ENCODE results near the gene CORO7.
"Not testable (repeated sequence)": the region's sequence is repeated elsewhere in the genome, so short reads cannot be mapped to it uniquely, and the experiment has no call there.

The CORO7 gene

DNA sequence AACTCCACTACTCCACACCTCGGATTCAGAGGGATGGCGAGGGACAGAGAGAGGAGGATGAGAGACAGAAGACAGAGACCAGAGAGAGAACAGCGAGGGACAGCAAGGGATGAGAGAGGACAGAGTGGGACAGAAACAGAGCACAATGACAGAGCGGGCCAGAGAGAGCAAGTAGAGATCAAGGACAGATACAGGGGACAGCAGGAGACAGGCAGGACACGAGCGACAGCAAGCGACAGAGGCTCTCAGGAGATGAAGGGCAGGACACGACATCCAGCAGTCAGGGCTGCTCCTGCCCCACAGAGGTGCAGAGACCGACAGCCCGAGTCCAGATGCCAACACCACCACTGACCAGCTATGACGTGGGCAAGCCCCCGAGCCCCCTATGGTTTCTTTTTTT lies 14.9 kb downstream of the CORO7 start:
- DNase-seq (ENCODE audit: low read depth): no peak

DNA sequence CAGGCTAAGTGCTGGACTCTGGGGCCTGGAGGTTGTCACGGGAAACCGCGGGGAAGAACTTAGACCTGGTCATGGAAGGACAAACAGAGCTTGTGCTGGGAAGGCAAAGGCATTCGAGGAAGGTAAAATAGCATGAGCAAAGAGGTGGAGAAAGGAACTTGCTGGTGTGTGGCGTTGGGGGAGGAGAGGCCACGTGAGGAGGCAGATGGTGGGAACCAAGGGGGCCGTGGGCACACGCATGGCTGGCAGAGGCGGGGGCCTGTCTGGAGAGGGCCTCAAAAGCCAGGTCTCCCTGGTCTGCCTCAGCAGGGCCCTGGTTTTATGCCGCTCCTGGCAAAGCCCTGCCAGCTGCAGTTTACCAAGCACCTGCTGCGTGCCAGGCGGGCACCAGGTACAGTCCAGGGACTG lies 15.3 kb downstream of the CORO7 start:
- no peak for DNase-seq (ENCODE audit: low read depth)

DNA sequence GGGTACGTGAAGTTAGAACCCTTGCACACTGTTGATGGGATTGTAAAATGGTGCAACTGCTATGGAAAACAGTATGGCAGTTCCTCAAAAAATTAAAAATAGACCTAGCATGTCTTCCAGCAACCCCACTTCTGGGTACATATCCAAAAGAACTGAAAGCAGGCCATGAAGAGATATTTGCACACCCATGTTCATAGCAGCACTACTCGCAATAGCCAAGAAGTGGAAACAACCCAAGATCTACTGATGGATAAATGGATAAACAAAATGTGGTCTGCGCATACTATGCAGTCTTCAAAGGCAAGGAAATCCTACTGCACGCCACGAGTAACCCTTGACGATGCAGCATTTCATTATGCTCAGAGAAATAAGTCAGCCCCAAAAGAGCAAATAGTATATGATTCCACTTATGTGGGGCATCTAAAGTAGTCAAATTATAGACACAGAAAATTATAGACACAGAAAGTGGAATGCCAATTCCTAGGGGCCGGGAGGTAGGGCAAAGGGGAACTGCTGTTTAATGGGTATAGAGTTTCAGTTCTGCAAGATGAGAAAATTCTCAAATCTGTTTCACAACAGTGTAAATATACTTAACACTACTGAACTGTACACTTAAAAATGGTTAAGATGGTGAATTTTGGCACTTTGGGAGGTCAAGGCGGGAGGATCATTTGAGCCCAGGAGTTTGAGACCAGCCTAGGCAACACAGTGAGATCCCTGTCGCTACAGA lies 17.2 kb downstream of the CORO7 start:
- DNase-seq (ENCODE audit: low read depth): no peak

DNA sequence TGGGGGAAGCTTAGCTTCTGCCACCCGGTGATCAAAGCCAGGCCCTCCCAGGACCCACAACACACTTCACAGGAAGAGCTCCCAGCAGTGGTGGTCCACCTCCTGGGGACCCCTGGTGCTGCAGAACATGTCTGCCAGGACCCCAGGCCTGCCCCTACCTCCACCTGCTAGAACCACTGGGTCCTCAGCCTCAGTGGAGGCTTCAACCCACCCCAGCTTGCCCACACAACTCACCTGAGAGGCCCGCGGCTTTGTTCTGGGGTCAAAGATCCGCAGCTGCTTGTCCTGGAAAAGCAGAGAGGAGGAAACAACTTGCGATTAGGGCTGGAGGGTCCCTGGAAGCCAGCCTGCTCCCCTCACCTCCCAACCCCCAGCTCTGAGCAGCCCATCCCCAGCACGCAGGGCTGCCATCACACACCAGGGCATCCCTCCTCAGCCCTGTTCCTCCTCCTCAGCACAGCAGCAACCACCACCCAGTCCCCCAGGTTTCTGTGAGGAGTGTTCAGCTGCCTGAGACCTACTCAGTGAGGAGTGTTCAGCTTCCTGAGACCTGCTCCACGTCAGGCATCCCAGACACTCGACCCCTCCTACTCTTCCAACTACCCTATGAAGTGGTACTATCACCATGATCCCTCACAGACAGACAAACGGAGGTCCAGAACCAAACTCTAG lies 21.2 kb downstream of the CORO7 start:
- no peak for DNase-seq (ENCODE audit: low read depth)

DNA sequence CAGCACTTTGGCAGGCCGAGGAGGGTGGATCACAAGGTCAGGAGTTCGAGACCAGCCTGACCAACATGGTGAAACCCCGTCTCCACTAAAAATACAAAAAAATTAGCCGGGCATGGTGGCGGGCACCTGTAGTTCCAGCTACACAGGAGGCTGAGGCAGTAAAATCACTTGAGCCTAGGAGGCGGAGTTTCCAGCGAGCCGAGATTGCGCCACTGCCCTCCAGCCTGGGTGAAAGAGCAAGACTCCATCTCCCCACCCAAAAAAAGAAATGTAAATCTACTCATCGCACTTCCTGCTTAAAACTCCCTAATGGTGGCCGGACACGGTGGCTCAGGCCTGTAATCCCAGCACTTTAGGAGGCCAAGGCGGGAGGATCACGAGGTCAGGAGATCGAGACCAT lies 22.5 kb downstream of the CORO7 start:
- not testable (repeated sequence) for DNase-seq (ENCODE audit: low read depth)

DNA sequence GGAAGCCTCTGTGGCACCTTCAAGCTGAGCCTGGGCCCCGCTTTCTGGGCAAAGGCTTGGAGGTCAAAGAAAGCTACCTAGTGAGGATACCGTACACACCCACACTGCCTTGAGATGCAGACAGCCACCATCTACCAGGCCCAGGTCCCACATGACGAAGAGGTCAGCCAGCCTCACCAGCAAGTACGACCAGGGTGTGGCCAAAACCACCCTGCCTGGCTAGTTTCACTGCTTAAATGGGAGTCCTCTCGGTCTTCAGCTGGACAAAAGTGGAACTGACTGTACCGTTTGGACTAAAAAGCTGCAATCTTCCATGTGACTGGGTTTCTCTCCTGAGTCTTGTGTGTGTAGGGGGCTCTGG lies 23.2 kb downstream of the CORO7 start:
- DNase-seq (ENCODE audit: low read depth): no peak

DNA sequence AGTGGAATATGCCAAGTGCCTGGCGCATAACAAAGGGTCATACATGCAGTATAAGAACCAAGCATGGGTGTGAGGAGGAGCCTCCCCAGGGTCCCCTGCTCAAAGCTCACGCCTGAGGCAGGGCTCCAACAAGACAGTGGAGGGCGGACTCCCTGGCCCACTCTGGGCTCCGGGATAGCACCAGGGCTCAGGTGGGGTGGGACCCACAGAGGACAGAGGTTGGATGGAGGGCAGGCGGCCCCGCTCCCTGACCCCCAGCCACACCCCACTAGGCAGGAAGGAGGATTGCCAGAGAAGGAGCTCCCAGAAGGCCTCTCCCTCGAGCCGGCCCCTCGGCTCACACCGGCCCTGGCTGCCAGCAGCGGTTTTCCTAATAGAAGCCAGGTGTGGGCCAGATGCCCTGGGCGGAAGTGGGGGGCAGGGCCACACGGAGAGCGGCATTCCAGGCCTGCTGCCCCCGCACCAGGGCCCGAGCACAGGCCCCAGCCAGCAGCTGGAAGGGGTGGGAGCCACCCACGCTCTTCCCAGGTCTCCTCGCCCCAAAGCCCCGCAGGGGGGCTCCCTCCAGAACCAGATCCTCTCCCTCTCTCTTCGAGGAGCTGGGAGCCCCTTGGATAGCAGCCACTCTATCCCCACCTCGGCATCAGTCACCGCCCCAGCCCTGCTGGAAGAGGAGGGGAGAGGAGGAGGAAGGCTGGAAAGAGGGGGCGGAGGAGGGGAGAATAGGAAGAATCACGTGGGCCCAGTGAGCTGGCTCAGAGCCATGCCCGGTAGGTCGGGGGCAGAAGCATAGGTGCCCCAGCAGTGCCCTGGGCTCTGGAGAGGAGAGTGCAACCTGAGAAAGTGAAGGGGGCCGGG lies 23.8 kb downstream of the CORO7 start:
- no peak for DNase-seq (ENCODE audit: low read depth)

DNA sequence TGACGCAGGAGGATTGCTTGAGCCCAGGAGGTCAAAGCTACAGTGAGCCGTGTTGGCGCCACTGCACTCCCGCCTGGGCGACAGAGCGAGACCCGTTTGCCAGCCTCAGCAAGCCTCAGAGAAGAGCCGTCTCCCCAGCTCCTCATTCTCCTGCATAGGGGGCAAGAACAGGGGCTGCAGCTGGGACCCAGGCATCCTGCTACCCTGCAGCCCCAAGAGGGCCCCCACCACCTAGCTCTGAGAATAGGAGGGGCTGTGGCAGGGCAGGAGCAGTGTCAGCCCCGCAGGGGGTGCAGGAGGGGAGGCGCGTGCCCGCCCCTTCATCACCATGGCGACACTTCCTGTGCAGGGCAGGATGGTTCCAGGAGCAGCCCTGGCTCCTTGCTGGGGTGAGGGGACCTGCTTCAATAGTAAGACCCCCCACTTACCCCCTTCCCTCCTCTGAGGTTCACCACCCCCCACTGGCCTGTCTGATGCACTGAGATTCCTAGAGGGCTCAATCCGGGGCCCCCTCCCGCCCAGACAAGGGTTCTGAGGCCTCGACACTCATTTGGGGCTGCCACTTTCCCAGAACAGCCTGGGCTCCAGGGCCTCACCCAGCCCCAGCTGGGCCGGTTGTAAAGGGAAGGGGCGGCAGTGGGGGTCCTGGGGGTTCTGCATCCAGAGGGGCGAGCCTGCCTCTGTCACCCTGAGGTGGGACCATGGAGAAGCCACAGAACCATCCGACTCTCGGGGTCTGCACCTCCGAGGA lies 24.6 kb downstream of the CORO7 start:
- no peak for DNase-seq (ENCODE audit: low read depth)

DNA sequence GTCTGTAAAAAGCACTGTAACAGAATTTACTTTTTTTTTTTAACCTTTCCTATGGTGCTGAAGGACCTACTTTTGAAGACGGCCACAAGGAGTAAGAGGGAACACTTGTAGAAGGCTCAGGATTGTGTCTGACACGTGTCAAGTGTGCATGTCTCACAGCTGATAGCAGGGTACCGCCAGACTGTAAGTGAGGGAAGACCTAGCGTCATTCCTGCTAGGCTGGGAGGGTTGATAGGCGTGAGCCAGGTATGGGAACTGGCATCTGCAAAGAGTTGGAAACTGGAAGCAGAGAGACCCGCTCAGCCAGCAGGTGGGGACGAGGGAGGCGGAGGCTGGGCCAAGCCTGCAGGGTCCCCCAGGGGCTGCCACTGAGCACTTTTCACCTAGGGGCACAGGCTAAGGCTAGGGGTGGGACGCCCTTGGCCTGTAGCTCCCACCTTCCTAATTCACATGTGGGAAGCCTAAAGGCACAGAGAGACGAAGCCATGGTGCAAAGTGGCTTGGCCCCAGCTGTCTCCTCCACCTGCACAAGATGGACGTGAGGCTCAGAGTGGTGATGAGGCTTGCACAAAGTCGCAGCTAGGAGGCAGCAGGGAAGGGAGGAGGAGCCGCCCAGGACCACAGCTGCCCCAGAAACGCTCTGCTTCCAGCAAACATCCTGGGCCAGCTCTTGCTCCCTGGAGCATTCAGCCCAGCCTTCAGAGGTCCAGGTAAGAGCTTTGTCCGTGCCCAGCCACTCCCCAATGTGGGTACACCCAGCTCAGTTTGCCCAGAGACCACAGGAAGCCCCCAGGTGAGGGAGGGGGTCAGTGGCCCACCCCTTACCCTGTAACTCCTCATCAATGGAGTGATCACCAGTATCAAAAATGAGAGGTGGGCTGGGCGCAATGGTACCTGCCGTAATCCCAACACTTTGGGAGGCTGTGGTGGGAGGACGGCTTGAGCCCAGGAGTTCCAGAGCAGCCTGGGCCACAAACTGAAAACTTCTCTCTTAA lies 25.8 kb downstream of the CORO7 start:
- DNase-seq (ENCODE audit: low read depth): no peak

DNA sequence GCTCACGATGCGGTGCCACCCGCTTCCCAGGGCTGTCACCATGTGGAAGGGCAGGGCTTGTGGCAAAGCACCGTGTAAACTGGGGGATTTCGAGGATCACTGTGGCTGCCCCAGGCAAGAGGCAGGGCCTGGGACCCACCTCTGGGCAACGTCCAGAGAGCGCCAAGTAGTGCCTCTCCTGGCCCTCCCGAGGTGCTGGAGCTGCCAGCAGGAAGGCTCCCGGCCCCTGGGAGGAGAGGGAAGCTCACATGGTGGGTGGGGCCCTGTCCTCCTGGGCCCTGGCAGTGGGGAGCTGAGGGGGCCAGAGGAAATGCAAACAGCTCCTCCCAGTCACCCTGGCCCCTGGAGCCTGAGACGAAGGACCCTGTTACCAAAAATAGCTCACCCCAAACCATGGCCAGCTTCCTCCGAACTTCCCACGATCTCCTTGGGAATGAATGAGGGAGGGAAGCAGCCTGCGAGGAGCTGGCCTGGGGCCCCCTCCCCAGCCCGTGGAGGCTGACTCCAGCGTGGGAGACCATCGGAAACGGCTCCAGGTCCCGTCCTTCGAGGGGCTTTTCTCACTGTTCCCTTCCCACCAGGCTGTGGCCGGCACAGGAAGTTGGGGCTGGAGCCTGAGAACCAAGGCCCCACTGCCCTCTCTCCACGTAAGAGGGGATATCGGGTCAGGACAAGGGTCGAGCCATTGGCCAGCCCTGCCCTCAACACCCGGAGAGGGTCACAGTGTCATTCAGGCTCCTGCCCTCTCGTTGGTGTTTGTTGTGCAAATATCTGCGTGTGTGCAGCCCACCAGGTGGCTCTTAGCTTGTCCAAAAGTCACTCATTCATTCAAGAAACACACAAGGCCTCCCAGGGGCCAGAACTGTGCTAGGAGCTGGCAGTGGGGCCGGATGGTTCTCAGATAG lies 27.1 kb downstream of the CORO7 start:
- DNase-seq (ENCODE audit: low read depth): no peak

DNA sequence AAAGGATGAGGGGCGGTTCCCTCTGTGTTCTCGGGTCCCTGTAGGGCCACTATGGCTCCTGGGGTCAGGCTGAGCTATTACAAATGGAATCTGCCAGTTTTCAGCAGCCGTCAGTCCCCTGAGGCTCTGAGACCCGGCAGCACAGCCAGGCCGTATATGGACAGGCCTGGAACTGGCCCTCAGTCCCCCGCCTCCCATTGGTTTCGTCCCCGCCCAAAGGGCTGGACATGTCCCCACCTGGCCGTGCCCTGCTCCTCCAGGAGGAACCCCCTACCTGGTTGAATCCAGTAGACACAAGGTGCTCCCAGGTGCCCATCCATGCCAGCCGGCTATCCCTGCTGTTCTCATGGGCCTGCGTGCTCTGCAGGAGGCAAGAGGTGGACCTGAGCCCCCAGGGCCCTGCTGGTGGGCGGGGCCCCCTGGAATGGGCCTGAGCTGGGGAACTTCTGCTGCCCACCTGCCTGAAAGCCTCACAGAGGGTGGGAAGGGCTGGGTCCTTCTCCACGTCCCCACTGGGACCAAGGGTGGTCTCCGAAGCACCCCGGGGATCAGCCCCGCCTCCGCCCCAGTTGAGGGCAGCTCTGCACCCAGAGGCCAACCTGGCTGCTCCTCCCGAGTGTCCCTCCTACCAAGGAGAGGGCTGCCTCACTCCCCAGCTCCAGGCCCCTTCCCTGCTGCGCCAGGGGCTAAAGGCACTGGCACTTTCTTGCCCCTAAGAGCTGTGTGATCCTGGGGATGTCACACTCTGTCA lies 27.9 kb downstream of the CORO7 start:
- DNase-seq (ENCODE audit: low read depth): no peak

DNA sequence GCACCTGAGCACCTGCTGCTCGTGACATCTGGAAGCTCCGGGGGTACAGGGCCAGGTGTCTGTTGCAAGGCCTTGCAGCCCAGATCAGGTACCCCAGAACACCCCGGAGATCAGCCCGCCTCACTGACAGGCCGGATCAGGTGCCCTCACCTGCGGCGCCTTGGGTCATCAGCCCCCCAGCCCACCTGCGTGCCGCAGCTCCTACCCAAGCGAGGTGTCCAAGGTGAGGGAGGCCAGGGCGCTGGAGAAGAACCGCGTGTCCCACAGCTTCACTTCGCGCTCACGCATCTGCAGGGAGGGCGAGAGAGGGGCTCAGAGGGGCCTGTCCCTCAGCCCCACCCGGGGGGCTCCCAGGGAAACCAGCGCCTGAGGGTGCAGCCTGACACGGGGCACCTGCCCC lies 28.6 kb downstream of the CORO7 start:
- DNase-seq (ENCODE audit: low read depth): no peak

DNA sequence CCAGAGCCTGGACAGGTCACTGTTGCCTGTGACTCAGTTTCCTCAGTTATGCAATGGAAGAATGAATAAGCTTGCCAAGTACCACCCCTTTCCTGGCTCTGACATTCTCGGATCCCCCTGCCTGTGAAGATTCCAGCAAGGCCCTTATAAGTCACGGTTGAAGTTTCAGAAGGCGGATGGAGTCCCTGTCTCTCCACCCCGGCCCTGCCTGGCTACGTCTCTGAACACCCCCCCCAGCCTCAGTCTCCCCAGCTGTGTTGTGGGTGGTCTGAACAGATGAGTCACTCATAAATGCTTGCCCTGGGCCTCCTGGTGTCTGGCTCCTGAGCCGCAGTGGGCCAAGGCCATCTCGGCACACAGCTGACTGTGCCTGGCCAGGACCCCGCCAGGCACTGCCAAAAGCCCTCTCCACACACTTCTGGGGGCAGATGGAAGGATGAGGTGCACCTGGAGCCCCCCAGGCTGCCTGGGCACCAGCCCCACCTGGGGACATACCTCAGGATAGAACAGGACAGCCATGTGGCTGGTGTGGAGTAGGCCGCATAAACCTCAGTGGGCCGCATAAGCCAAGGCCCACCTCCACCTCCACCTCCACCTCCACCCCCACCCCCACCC lies 29.3 kb downstream of the CORO7 start:
- no peak for DNase-seq (ENCODE audit: low read depth)

DNA sequence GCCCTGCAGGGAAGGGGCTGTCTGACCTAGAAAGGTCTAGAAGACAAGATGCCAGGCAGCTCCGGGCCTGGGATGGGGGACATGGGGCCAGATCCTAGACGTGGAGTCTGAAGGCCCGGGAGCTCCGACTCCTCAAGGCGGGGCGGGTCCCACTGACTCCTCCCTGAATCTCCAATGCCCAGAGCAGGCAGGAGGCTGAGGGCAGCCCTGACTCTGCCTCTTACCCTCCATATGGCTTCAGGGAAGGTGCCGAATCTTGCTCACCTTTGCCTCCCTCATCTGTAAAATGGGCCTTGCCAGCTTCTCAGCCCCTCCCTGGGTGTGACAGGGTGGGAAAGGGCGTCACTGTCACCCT lies 30.0 kb downstream of the CORO7 start:
- DNase-seq (ENCODE audit: low read depth): no peak

DNA sequence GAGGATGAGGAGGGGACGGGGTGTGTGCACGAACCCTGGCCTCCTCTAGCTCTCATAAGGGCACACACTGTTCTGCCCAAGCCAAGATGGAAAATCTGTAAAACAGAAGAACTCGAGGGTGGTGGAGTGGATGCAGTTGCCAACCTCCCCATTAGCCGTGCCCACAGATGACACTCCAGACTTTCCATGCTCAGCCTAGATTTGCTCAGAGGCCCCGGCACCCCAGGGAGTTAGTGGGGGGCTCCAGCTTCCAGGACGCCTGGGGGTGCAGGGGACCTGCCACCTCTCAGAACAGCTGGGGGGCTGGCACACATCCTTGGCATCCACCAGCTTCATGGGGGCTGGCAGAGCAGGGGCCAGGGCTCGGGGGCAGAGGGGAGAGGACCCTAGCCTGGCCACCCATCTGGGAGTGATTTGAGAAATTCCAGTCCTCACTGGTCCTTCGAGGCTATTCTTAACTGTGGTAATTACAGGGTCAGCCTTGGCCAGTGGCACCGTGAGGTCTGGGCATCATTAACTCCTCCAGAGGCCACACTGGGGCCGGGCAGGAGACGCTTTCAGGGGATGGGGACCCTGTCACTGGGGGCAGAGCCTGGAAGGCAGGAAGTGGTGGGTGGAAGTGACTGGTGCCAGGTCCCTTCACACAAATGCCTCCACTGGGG lies 30.5 kb downstream of the CORO7 start:
- DNase-seq (ENCODE audit: low read depth): no peak

DNA sequence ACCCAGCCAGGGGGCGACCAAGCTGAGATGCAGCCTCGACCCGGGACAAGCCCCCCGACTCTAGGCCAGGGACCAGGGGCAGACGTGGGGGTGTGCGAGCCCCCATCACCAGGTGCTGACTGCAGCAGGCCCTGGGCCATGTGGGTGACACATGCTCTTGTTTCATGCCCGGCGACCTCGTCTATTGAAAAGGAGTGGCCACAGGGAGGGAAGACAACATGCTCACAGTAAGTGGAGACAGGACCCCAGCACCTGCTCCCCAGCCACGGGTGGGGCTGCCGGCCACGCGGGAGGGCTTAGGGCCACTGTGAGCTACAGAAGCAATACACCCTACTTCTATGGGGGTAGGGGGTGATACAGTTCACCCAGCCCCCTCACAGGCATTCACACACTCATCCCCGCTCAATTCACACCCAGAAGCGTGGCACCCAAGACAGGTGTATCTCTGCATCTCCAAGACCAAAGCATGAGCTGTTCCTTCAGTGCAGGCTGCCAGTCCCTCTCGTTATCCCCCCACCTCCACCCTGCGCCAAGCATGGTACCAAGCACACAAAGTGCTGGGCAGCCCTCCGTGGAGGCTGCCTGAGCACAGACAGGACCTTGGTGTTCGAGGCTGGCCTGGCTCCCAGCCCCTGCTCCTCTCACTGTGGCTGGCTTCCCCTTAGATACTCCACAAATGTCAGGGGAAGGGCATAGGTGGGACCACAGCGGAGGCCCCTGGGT lies 31.2 kb downstream of the CORO7 start:
- DNase-seq (ENCODE audit: low read depth): no peak

DNA sequence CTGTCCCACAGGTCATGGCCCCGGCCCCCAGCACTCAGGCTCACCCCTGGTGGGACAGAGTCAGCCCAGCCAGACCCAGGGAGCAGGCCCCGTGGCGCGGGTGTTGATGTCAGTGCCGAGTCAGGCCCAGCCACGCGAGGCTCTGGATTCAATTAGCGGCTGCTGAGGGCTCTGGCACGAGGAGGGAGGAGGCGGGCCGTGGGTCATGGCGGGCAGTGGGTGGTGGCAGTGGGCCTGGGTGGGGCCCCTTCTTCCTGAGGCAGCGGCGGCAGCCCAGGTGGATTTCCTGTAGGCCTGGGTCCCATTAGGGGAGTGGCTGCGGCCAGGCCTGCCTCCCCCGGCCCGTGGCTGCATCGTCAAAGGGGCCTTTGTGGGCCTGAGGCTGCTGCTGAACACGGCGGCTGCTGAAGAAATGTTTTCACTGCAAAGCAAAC lies 31.9 kb downstream of the CORO7 start:
- no peak for DNase-seq (ENCODE audit: low read depth)

All from activated T-cell treated with anti-CD3 and anti-CD28 coated beads for 1 hour (primary cell).